Stimulated activated CD4-positive, alpha-beta T cell treated with anti-CD3 and anti-CD28 coated beads, Interleukin-2, amount 100 ng/mL, for 4 hours (primary cell): ENCODE measurements around the gene TDRD9.

Experiments
- DNase-seq: peaks from one replicate; pipeline ENCODE4 v3.0.0-alpha.2; 2020; ENCODE audit warnings: low read depth

TDRD9 gene

GRCh38 chr14:103989964-103990363 is 61.7 kb downstream of the TDRD9 start:
- DNase-seq: no peak

- DNase-seq: no peak
Measured at GRCh38 chr14:103994535-103995184, 66.4 kb downstream of the TDRD9 start.

GRCh38 chr14:103995876-103996275 is 67.6 kb downstream of the TDRD9 start:
- no peak for DNase-seq

- no peak for DNase-seq
Measured at GRCh38 chr14:103997391-103997790, 69.1 kb downstream of the TDRD9 start.

GRCh38 chr14:103998027-103998426 is 69.8 kb downstream of the TDRD9 start:
- DNase-seq: no peak

GRCh38 chr14:103999795-104000440 is 71.7 kb downstream of the TDRD9 start:
- no peak for DNase-seq

- no peak for DNase-seq
Measured at GRCh38 chr14:104001003-104001402, 72.7 kb downstream of the TDRD9 start.

GRCh38 chr14:104003616-104004015 is 75.4 kb downstream of the TDRD9 start:
- no peak for DNase-seq

GRCh38 chr14:104004849-104005248 is 76.6 kb downstream of the TDRD9 start:
- no peak for DNase-seq

- no peak for DNase-seq
Measured at GRCh38 chr14:104005489-104005888, 77.2 kb downstream of the TDRD9 start.

- DNase-seq: no peak
Measured at GRCh38 chr14:104007121-104007520, 78.9 kb downstream of the TDRD9 start.

GRCh38 chr14:104009297-104009696 is 81.0 kb downstream of the TDRD9 start:
- DNase-seq: no peak

- DNase-seq: no peak
Measured at GRCh38 chr14:104011824-104012517, 83.7 kb downstream of the TDRD9 start.

- no peak for DNase-seq
Measured at GRCh38 chr14:104014764-104015163, 86.5 kb downstream of the TDRD9 start.

- DNase-seq: no peak
Measured at GRCh38 chr14:104016873-104017650, 88.8 kb downstream of the TDRD9 start.

GRCh38 chr14:104019029-104019428 is 90.8 kb downstream of the TDRD9 start:
- no peak for DNase-seq

- no peak for DNase-seq
Measured at GRCh38 chr14:104019806-104020205, 91.5 kb downstream of the TDRD9 start.

- no peak for DNase-seq
Measured at GRCh38 chr14:104020471-104020870, 92.2 kb downstream of the TDRD9 start.

GRCh38 chr14:104023325-104024055 is 95.2 kb downstream of the TDRD9 start:
- no peak for DNase-seq

GRCh38 chr14:104025534-104025933 is 97.3 kb downstream of the TDRD9 start:
- DNase-seq: no peak

GRCh38 chr14:104026024-104026423 is 97.8 kb downstream of the TDRD9 start:
- DNase-seq: no peak

GRCh38 chr14:104030958-104031357 is 102.7 kb downstream of the TDRD9 start:
- no peak for DNase-seq
